ENCODE data around the gene PTPRC. TPM values are rescaled to one million over a fixed set of nuclear protein-coding genes. Genes with fewer than 3 reads are reported as not detected.

PTPRC gene
- total RNA-seq, 1 experiment from 2014 or later = not detected

GRCh38 chr1:198620218-198620617 is 18.6 kb upstream of the PTPRC start:
- no peak for DNase-seq (ENCODE audit: low read depth)

GRCh38 chr1:198620951-198621824 is 17.7 kb upstream of the PTPRC start:
- no peak for DNase-seq (ENCODE audit: low read depth)

DNA sequence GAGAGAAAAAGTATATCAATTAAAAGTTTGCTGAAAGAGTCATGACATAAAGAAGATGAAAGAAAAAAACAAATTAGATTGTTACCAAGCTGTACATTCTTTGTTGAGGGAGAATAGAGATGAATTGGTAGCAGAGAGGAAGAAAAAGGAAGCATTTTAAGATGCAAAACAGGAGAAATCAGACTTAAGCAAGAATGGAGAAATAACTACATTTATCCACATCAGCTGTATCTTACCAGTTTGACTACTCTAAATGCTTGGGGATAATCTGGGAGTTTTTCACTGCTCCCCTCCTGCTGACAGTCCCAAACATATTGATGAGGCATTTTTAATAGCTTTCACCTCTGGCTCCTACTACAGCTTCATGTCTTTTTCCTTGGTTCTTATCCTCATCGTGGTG is 16.8 kb upstream of the PTPRC start:
- no peak for DNase-seq (ENCODE audit: low read depth)

DNA sequence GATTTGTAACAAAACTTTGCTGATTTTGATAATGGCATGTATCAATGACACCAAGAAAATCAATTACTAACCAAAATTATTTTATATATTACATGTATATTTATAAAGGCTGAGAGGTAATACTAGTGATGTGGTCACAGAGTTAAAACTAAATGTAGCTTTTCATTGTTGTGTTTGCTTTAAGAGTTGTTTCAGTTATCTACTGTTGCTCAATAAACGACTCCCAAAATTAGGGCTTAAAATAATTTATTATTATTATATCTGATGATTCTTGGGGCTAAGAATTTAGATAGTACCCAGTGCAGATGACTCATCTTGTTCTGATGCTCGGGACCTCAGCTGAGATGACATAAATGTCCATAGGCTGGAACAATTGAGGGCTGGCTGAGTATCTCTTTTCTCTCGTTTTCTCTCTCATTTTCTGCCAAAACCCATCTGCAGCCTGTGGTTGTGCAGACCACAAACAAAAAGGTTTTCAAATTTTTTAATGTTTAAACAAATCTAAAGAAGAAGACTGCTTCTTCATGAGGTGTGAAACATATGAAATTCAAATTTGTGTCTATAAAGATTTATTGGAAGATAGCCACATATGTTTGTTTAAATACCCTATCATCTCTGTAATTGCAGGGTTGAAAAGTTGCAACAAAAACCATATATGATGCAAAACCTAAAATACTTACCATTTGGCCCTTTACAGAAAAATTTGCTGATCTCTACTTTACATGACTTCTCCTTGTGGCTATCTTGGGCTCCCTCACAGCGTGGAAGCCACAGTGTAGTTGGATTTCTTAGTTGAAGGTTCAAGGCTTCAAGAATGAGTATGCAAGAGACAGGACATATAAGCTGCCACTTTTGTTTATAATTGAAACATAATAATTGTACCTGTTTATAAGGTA is 14.8 kb upstream of the PTPRC start:
- DNase-seq (ENCODE audit: low read depth) = no peak

- DNase-seq (ENCODE audit: low read depth) = no peak
Observed at GRCh38 chr1:198624648-198624980, 14.2 kb upstream of the PTPRC start.

DNA sequence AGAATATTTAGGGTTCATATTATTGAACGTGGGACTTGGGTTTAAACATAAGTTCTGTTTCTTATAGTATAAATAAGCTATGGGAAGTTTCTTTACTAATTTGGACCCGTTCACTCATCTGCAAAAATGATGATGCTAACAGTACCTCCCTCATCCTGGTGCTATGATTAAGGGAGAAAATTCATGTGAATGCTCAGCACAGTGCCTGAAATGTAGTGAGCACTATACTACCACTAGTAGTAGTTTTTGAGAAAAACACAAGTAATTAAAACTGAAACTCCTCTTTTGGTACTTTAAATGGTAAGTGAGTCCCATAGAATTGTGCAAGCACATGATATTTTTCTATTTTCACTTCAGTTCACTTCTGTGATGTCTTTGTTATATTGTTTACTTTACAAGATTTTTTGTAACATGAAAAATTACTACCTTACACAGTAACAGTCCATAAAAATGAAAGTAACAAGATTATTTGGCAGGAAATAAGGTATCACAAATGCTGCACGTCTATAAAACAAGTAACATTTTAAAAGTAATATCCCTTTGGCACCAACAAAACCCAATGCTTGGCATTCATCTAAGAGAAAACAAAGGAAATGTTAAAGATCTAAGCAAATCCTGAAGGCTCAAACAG is 11.3 kb upstream of the PTPRC start:
- no peak for DNase-seq (ENCODE audit: low read depth)

GRCh38 chr1:198628067-198628455 is 10.8 kb upstream of the PTPRC start:
- no peak for DNase-seq (ENCODE audit: low read depth)

DNA sequence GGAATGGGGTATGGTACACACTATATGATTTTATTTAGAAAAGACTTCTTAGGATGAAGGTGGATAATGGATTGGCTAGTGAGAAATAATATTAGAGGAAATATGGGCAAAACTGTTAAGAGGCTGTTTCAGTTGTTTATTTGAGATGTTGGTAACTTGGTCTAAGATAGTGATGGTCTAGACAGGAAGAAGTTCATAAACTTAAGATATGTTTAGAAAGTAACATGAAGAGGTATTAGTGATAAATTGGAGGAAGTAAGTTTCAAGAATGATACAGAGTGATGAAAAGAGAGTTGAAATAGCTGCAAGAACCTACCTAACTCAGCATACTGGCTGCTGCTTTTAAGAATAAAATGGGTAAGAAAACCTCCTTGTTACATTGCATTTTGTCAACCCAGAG is 9.2 kb upstream of the PTPRC start:
- DNase-seq (ENCODE audit: low read depth) = no peak

GRCh38 chr1:198630863-198631262 is 8.0 kb upstream of the PTPRC start:
- no peak for DNase-seq (ENCODE audit: low read depth)

DNA sequence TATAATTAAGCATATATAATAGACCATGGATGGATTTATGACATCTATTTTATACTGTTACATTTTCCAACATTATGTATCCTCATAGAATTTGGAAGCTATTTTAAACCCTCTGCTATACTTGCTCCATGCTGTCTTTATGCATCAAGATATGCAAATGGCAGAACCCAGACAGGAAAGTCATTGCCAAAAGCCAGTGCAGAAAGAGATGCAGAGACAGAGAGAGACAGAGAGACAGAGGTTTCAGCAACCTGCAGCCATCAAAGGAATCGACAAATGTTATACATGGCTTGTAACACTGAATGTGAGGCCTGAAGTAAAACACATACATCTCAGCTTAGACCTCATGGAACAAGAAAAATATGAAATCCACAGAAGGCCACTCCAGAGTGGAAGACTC is 7.5 kb upstream of the PTPRC start:
- no peak for DNase-seq (ENCODE audit: low read depth)

- no peak for DNase-seq (ENCODE audit: low read depth)
Observed at GRCh38 chr1:198632007-198632406, 6.8 kb upstream of the PTPRC start.

DNA sequence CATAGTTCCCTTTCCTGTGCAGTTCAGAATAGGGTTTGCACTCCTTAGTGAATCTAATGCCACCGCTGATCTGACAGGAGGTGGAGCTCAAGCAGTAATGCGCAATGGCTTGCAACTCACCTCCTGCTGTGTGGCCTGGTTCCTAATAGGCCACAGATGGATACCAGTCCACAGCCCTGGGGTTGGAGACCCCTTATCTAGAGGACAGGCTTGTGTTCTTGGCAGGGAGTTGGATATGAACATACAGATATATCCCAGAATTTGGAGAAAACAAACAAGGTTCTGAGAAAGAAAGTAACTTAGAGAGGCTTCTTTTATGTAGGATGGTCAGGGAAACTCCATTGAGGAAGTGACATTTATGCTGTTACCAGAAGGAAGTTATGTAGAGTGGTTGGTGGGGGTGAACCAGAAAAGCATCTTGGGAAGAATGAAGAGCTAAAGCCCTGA is 5.1 kb upstream of the PTPRC start:
- DNase-seq (ENCODE audit: low read depth) = no peak

GRCh38 chr1:198635964-198636363 is 2.9 kb upstream of the PTPRC start:
- no peak for DNase-seq (ENCODE audit: low read depth)

GRCh38 chr1:198636391-198636790 is 2.4 kb upstream of the PTPRC start:
- no peak for DNase-seq (ENCODE audit: low read depth)

- DNase-seq (ENCODE audit: low read depth) = no peak
Observed at GRCh38 chr1:198637157-198637556, 1.7 kb upstream of the PTPRC start.

GRCh38 chr1:198637916-198638437 is 863 bp upstream of the PTPRC start:
- DNase-seq (ENCODE audit: low read depth) = no peak

DNA sequence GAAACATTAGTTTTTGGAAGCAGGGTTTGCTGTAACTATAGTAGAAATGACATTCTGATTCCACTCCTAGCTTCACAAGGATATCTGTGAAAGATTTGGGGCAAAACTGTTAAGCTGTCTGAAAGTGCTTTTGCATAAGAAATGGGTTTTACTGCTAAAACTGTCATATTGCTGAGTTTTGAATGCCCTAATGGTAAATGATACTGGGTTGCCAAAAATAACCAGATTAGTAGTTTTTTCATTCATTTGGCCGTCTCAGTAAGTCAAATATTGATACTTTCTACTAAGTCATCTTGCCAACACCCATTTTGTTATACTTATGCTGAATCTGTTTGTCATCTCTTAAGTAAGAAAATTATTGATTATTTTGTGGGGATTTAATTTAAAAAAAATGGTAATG is 399 bp upstream of the PTPRC start:
- DNase-seq (ENCODE audit: low read depth) = no peak

GRCh38 chr1:198639671-198640143 is 867 bp downstream of the PTPRC start:
- DNase-seq (ENCODE audit: low read depth) = no peak

GRCh38 chr1:198640174-198640573 is 1.3 kb downstream of the PTPRC start:
- no peak for DNase-seq (ENCODE audit: low read depth)

- no peak for DNase-seq (ENCODE audit: low read depth)
Observed at GRCh38 chr1:198641501-198641900, 2.7 kb downstream of the PTPRC start.

DNA sequence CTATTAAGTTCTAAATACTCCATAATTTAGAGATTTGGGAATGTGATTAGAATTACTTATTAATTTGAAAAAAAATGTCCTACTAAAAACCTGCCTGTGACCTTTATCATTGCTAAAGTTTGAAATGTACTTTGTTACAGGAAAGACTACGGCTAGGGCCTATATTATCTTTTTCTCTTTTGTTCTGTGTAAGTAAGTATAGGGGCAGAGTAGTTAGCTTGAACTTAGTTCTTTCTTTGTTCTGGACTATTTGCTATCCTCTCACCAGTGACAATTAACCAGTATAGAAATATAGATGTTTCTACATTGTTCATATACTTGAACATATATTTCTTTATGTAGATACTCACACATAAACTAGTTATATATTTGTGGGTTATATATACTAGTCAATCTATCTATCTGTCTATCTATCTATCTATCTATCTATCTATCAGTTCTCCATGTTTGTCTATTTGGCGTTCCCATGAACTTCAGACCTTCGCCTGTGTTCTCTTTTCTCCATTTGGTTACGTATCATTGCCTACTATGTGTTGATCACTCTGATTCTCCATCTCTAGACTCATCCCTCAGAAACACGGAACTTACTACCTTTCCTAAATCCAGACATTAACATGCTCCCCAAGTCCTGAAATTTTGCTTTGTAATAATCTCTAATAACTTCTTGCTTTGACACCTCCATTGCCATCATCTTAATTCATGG is 3.3 kb downstream of the PTPRC start:
- DNase-seq (ENCODE audit: low read depth) = no peak

Measured in Daoy (cell line).